ENCODE results near the gene NCAM2.

Gene NCAM2

DNA sequence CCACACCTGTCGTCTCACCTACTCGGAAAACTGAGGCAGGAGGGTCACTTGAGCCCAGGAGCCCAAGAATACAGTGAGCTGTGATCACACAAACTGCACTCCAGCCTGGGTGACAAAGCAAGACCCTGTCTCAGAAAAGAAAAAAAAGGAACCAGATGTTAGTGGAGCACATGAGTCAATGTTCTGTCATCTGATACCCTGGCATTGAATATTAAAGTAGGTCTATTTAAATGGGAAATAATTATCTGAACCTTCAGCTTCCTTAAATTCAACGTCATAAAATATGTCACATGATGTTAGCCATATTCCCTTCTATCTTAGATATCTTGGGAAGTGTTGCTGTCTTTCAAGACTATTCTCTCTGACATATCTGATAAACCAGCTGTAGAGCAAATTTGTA is 47.3 kb downstream of the NCAM2 start:
- TF ChIP-seq, protein P1, sequence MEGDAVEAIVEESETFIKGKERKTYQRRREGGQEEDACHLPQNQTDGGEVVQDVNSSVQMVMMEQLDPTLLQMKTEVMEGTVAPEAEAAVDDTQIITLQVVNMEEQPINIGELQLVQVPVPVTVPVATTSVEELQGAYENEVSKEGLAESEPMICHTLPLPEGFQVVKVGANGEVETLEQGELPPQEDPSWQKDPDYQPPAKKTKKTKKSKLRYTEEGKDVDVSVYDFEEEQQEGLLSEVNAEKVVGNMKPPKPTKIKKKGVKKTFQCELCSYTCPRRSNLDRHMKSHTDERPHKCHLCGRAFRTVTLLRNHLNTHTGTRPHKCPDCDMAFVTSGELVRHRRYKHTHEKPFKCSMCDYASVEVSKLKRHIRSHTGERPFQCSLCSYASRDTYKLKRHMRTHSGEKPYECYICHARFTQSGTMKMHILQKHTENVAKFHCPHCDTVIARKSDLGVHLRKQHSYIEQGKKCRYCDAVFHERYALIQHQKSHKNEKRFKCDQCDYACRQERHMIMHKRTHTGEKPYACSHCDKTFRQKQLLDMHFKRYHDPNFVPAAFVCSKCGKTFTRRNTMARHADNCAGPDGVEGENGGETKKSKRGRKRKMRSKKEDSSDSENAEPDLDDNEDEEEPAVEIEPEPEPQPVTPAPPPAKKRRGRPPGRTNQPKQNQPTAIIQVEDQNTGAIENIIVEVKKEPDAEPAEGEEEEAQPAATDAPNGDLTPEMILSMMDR (IDR thresholded peaks at IDR 0.05; ENCODE audit: extremely low read depth, missing control alignments) = no peak
- no peak for DNase-seq (ENCODE audit: low spot score)

DNA sequence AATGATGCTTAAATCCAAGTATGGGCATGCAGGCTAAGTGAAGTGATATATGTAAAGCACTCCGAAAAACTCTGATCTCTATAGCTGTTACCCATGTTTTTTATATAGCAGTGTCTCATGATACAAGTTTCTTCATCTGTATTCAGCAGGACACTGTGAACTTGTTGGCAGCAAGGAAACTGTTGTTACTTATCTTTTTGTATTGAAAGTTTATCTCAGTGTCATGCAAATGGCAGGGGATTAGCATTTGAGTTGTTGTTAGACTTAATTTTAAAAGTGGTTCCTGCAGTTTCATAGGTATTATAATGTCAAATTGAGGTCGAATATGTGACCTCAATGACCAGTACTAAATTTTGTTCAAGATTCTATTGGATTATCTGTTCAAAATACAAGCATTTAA is 47.9 kb downstream of the NCAM2 start:
- TF ChIP-seq, protein P1 (IDR thresholded peaks at IDR 0.05; ENCODE audit: extremely low read depth, missing control alignments) = no peak
- no peak for DNase-seq (ENCODE audit: low spot score)

DNA sequence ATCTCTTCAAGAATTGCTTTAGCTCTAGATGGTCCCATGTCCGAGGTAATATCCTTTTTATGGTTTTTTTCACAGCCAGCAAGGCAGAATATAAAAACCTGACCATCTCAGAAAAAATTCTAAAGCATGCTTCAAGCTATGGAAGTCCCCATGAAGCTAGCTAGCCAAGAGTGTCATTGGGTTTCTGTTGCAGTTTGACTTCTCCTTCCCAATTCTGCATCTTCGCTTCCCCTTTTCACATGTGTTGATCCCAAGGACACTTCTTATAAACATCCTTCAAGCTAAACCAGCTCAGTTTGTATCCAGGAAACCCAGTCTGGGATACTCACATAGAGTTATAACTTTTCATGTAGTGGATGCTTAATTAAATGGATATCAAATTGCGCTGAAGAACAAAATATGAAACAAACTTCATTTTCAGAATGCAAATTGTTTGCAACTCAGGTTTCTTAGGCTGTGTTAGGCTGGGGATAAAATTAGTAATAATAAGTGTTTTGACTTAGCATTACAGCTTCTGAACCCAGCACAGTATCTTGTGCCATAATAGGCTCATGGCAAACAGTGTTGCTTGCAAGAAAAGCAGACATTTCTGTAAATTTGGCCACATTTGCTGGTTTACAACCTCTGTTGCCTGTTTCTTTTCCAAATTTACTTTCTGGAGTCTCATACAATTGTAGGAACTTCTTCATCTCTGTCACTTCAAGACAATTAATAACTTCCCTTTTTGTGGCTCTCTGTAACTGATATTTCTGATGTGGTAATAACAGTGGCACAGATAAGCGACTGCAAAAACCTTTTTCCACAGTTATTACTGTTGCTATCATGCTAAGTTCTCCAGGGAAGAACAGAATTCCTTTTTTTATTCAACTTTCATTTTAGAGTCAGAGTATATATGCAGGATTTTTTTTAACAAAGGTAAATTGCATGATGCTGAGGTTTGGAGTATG is 53.2 kb downstream of the NCAM2 start:
- TF ChIP-seq, protein P1 (IDR thresholded peaks at IDR 0.05; ENCODE audit: extremely low read depth, missing control alignments) = no peak
- DNase-seq (ENCODE audit: low spot score) = no peak

DNA sequence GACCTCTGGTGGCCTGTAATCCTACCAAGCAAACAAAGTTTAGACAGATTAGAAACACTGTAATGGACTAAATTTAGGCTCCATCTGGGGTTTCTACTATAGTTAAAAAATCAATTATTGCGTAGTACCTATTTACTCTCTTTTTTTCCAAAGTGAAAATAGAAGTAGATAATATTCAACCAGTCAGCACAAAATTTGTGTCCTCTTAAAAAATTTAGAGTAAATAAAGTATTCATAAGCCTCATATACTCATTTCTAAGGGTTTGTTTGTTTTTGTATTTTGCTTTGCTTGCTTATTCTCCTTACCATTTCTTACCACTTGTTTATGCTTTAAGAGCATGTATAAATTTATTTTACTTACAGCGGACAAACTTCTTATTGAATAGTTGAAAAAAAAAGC is 54.5 kb downstream of the NCAM2 start:
- TF ChIP-seq, protein P1 (IDR thresholded peaks at IDR 0.05; ENCODE audit: extremely low read depth, missing control alignments) = no peak
- no peak for DNase-seq (ENCODE audit: low spot score)

DNA sequence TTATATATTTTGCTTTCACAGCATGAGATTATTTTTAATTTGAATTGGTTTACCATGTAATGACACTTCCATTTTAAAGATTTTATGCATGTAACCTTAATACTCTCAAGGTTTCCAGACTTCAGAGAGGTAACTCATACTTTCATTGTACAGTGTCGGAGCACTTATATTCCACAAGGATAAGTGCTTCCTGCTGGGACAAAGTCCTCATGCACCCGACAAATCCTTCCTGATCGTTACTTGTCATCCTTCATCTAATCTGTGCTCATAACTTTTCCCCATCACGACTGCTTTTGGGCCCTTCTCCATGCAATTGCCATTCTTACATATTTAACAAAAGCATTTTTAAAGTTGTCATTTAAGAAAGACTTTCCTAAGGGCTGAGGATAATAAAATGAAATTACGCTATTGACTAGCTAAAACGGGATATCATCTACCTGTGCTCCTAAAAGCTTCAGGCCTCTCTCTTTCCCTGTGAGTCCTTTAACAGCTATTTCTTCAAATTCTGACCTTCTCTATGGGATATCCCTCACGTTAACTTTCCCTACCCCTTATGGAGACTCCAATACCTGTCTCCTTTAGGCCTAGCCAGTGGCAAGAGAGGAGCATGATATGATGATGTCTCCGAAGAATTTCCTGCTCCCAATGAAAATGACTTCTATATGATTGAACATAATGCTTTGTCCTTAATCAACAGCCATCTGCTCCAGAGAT is 59.3 kb downstream of the NCAM2 start:
- TF ChIP-seq, protein P1 (IDR thresholded peaks at IDR 0.05; ENCODE audit: extremely low read depth, missing control alignments) = no peak
- no peak for DNase-seq (ENCODE audit: low spot score)

DNA sequence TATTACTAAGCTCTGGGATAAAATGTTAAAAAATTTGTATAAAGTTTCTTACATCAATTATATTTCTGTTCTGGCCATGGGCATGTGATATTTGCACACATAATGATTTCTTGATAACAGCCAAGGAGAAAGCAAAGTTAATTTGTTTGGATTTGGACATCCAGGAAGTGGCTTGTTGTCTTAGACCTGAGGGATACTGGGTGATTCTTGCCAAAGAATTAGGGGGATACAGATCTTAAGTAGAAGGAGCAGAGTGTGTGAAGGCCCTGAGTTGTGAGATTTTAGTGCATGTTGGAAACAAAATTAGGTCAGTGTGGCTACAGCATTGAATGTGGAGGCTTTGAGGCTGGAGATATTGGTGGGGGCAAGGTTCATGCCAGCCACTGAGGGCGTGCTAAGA is 65.6 kb downstream of the NCAM2 start:
- DNase-seq (ENCODE audit: low spot score) = no peak
- TF ChIP-seq, protein P1 (IDR thresholded peaks at IDR 0.05; ENCODE audit: extremely low read depth, missing control alignments) = no peak

DNA sequence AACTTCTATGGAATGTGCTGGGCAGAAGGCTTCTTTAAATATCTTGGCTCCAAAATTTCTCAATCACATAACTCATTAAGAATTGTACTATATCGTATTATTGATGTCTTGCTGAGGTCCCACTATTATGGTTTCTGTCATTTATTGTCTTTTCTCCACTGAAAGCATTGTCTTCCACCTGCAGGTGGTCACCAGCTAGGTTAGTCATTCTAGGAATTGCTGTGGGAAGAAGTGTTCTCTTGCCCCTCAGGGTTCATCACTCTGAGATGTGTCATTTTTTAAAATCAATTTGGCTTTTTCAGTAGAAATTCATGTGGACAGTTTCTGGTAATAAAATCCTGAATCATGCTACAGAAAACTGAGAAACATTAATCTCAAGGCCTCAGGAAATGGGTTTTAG is 66.1 kb downstream of the NCAM2 start:
- TF ChIP-seq, protein P1 (IDR thresholded peaks at IDR 0.05; ENCODE audit: extremely low read depth, missing control alignments) = no peak
- DNase-seq (ENCODE audit: low spot score) = no peak
